ENCODE measurements around the gene LRMDA.
"Not testable (repeated sequence)": the region's sequence is repeated elsewhere in the genome, so short reads cannot be mapped to it uniquely, and the experiment has no call there.

LRMDA gene

GRCh38 chr10:76554478-76554877 is 1123.1 kb downstream of the LRMDA start:
- no peak for DNase-seq

DNA sequence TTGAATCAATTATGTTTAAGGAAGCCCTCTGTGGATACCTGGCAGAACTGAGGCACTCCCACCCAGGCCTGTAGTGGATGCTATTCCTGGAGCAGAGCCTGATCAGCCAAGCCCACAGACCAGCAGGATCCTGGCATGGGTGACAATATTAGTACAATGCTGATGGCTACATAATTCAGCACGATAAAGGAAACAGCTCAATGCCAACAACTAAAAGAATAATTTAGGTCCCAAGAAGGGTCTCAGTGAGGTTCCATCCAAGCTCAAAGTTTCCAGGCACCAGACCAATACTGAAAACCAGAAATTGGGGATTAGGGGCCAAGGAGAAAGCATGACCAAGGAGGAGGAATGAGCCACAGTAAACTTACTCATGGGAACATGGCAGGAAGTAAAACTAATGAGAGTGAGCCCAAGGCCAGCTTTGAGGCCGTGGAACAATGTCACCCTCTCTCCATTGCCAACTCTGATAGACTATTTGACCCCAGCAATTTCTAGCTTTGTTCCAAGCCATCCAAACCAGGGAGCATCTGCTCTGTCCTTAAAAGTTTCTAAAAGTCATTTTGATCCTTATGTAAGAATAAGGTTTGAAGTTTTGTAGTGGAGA is 1123.7 kb downstream of the LRMDA start:
- DNase-seq, result no peak

DNA sequence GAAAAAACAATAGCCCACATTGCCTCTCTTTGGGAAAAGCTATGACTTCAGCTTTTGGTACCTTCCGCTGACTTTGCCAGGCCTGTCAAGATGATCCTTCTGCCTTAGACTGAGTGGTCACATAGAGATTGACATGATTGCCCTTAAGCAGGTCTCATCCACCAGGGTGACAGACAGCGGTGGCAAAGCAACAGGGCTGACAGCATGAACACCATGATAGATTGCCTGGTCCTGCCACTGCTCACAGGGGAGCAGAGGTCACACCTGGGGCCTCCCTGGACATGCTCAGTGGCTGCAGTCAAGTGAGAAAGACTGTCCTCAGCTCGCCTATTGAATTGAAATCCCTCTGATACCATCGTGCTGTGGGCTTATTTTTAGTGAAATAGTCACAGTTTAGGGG is 1125.9 kb downstream of the LRMDA start:
- no peak for DNase-seq

GRCh38 chr10:76558586-76558985 is 1127.2 kb downstream of the LRMDA start:
- DNase-seq, result no peak

- no peak for DNase-seq
Measured at GRCh38 chr10:76558996-76559891, 1127.8 kb downstream of the LRMDA start.

- DNase-seq, result no peak
Measured at GRCh38 chr10:76559892-76560220, 1128.4 kb downstream of the LRMDA start.

- DNase-seq, result no peak
Measured at GRCh38 chr10:76560338-76560737, 1128.9 kb downstream of the LRMDA start.

GRCh38 chr10:76563286-76563685 is 1131.9 kb downstream of the LRMDA start:
- no peak for DNase-seq

GRCh38 chr10:76572021-76572420 is 1140.6 kb downstream of the LRMDA start:
- DNase-seq, result no peak

DNA sequence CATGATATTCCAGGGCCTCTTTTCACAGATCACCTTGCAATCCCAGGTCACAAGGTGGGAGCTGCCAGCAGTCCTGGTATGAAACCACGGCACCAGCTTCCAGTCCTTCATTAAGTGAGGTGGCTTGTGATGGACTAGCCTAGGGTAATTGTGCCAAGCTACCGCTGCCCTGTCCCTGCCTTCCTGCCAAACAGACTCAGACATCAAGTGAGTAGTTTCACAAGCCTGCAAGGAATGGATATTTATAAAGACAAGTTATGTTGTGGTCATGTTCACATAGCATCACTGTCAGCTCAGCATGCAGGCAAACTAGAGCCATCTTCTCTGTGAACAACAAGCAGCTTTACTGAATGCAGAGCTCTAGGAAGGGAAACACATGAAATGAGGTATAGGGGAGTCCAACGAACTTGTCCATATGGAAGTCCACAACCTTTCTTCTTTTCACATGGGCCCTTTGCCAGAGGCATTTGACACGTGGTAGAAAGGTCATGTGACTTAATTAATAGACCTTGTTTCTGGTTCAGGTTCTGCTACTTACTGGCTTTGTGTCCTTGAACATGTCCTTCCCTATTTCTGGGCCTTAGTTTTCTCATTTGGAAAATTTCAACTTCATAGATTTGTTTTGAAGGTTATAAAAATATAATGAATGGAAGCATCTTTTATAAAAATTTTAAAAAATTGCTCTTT is 1145.0 kb downstream of the LRMDA start:
- no peak for DNase-seq

- DNase-seq, result no peak
Measured at GRCh38 chr10:76577455-76577854, 1146.0 kb downstream of the LRMDA start.

DNA sequence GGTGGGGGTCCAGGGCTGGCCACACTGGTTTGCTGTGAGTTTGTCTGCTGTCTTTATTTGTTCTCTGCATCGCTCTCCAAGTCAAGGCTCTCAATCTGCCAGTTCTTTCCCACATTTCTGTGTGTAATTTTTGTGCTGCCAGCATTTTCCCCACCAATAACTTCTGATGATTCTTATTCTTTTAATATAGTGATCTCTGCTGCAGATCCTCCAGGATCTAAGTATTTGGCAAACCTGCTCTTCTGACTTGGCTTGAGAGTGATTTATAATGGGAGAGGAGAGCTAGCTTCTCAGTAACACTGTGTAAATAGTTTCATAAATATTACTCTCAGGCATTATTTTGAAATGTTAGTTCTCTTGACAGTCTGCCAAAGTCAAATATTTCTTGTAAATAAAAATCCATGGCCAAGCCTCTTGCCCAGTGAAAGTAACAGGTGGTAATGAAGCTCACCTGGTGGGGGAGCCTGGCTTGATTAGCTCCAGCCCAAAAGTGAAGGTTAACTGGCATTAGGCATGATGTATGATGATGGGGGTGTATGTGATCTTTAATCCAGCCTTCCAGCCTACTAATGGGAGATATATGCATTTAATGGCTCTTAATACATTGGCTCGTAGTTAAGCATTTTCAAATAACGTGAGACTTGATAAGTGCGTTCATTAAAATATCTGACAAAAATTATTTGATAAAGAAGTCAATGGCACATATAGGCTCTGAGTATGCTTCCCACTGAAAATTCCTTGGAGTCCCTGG is 1150.3 kb downstream of the LRMDA start:
- DNase-seq, result no peak

- DNase-seq, result no peak
Measured at GRCh38 chr10:76582531-76582930, 1151.1 kb downstream of the LRMDA start.

DNA sequence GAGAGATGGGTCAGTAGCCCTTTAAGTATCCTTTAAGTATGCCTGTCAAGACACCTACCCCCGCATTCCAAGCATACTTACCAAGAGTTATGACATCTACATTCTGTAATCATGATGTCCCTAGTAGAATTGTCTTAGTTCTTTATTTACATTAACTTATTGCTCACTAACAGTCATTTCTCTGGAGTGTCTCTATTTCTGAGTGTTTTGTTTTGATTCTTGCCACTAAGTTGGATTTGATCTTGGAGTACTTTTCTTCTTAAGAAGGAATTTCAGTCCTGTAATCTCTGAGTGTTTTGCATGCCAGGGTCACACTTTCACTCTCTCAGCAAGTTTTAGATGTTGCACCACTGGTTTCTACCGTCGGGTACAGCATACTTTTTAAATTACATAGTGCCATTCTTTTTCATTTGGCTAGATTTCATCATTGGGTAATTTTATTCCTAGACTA is 1152.3 kb downstream of the LRMDA start:
- no peak for DNase-seq

DNA sequence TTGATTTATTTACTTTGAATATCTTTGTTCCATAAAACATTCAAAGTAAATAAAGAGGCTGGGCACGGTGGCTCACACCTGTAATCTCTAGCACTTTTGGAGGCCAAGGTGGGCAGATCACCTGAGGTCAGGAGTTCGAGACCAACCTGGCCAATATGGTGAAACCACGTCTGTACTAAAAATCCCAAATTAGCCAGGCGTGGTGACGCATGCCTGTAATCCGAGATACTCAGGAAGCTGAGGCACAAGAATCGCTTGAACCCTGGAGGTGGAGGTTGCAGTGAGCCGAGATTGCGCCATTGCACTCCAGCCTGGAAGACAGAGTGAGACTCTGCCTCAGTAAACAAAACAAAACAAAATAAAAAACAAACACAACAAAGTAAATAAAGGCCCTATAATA is 1153.0 kb downstream of the LRMDA start:
- DNase-seq, result not testable (repeated sequence)
